DND-41 (cell line): ENCODE measurements around the gene GAREM2.

ENCODE experiments used
- ATAC-seq: fragments of 200-7000 bp; cut with Tn5 transposase; 3 replicates; pipeline ENCODE4 v1.9.1; 2021; ENCODE audit warnings: low read depth; ENCODE audit not compliant: insufficient read depth
- DNase-seq: peaks from one replicate; pipeline ENCODE4 v3.0.0-alpha.2; 2020
- H2AFZ ChIP-seq: 2 replicates; pipeline ENCODE4 v1.6.0; 2012; ENCODE audit warnings: low read depth, low read length
- H3K27ac ChIP-seq: 2 replicates; pipeline ENCODE4 v1.5.1; 2012; ENCODE audit warnings: low read length, inconsistent platforms
- H3K27me3 ChIP-seq: fragments of 200-600 bp; sonication (generic); 2 replicates; pipeline ENCODE4 v1.6.0; 2012; ENCODE audit warnings: low read length, mild to moderate bottlenecking, inconsistent platforms; ENCODE audit not compliant: insufficient read depth, poor library complexity
- H3K36me3 ChIP-seq: 2 replicates; pipeline ENCODE4 v1.5.1; 2012; ENCODE audit warnings: low read length, inconsistent platforms; ENCODE audit not compliant: insufficient read depth
- H3K4me1 ChIP-seq: 2 replicates; pipeline ENCODE4 v1.5.1; 2012; ENCODE audit warnings: mild to moderate bottlenecking, low read length; ENCODE audit not compliant: insufficient read depth
- H3K4me2 ChIP-seq: 2 replicates; pipeline ENCODE4 v1.6.0; 2012; ENCODE audit warnings: mild to moderate bottlenecking, moderate library complexity, low read length, inconsistent platforms; ENCODE audit not compliant: insufficient read depth
- H3K4me3 ChIP-seq, 2 experiments: fragments of 200-600 bp in 1 of 2; shearing (Covaris generic) in 1 of 2; 2 replicates each; pipeline ENCODE4 v1.5.1; 2012 to 2016; ENCODE audit warnings: inconsistent platforms in 2 of 2, low read length in 2 of 2, mild to moderate bottlenecking in 2 of 2, low read depth in 1 of 2, moderate library complexity in 1 of 2
- H3K79me2 ChIP-seq: 2 replicates; pipeline ENCODE4 v1.6.0; 2012; ENCODE audit warnings: low read length, inconsistent platforms; ENCODE audit not compliant: insufficient read depth
- H3K9ac ChIP-seq: 2 replicates; pipeline ENCODE4 v1.6.0; 2012; ENCODE audit warnings: low read depth, mild to moderate bottlenecking, inconsistent platforms, low read length, moderate library complexity
- H3K9me3 ChIP-seq: 2 replicates; pipeline ENCODE4 v1.5.1; 2012; ENCODE audit warnings: low read length, moderate library complexity, mild to moderate bottlenecking, inconsistent platforms; ENCODE audit not compliant: insufficient read depth, severe bottlenecking
- H4K20me1 ChIP-seq: 2 replicates; pipeline ENCODE4 v1.6.0; 2012; ENCODE audit warnings: low read length; ENCODE audit not compliant: insufficient read depth
- EZH2 ChIP-seq: IDR thresholded peaks from 3 replicates; pipeline ENCODE4 v1.6.1; 2012; ENCODE audit warnings: borderline replicate concordance, low read depth, mild to moderate bottlenecking, moderate library complexity, low read length, inconsistent platforms; ENCODE audit not compliant: severe bottlenecking
- TF ChIP-seq, protein P1 (sequence below): IDR thresholded peaks from 2 replicates; pipeline ENCODE4 v1.5.1; 2012; ENCODE audit warnings: borderline replicate concordance, low read length, moderate library complexity, mild to moderate bottlenecking; ENCODE audit not compliant: poor library complexity, severe bottlenecking; ENCODE audit errors: extremely low read depth

GAREM2 gene

DNA sequence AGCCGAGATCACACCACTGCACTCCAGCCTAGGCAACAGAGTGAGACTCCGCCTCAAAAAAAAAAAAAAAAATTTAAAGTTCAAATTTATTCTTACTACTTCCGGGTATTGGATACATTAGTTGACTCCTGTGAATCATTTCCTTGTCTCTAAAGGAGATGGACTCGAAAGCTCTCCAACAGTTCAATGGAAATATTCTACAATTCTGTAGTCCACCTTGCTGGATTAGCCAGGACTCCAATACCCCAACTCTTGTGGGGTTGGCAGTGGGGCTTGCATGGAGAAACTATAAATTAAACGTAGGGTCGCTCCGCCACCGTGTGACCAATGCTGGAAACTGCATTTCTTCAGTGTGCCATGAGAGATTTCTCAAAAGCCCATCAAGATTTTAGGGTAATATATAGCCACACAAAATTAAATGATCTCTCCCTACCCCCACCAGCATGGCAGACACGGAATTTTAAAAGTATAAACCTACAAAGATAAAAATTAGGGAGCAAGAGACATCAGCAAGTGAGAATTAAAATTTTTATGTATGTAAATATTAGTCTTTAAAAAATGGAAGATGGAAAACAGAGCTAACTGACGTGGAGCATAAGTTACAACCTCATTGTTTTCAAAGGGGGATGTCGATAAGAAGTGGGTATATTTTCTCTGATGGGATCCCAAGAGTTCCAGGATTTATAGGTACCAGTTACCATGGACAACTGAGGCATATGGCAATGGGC is 27.8 kb upstream of the GAREM2 start:
- peak; percentile 70 for DNase-seq
- H3K4me3 ChIP-seq, result no peak overlapping the region

GRCh38 chr2:26148501-26148900 is 24.4 kb upstream of the GAREM2 start:
- Histone ChIP-seq H3K9ac (no peak overlapping the region), H3K9me3 (no peaks in the 10 kb centered on the region), H3K36me3 (no peaks in the 10 kb centered on the region), H4K20me1 (no peaks in the 10 kb centered on the region), H3K4me3 (no peak overlapping the region), H3K27ac (no peak overlapping the region), H3K79me2 (no peaks in the 10 kb centered on the region), H3K4me1 (no peaks in the 10 kb centered on the region), H3K27me3 (no peaks in the 10 kb centered on the region), H2AFZ (no peak overlapping the region), H3K4me2 (no peak overlapping the region)
- DNase-seq (no peak), ATAC-seq (peak; percentile 55; the same call in 1 of the 3 replicates)
- TF ChIP-seq, protein P1, sequence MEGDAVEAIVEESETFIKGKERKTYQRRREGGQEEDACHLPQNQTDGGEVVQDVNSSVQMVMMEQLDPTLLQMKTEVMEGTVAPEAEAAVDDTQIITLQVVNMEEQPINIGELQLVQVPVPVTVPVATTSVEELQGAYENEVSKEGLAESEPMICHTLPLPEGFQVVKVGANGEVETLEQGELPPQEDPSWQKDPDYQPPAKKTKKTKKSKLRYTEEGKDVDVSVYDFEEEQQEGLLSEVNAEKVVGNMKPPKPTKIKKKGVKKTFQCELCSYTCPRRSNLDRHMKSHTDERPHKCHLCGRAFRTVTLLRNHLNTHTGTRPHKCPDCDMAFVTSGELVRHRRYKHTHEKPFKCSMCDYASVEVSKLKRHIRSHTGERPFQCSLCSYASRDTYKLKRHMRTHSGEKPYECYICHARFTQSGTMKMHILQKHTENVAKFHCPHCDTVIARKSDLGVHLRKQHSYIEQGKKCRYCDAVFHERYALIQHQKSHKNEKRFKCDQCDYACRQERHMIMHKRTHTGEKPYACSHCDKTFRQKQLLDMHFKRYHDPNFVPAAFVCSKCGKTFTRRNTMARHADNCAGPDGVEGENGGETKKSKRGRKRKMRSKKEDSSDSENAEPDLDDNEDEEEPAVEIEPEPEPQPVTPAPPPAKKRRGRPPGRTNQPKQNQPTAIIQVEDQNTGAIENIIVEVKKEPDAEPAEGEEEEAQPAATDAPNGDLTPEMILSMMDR, result no peak
- TF ChIP-seq EZH2, result no peak

More for the DNA sequence above, 27.8 kb upstream of the GAREM2 start:
- H3K4me1 ChIP-seq, result no peaks in the 10 kb centered on the region
- no peaks in the 10 kb centered on the region for H3K36me3 ChIP-seq
- no peaks in the 10 kb centered on the region for H4K20me1 ChIP-seq
- no peak overlapping the region for H2AFZ ChIP-seq
- peak; percentile 79 for ATAC-seq
- H3K27ac ChIP-seq, result no peak overlapping the region
- H3K9me3 ChIP-seq, result no peaks in the 10 kb centered on the region
- H3K9ac ChIP-seq, result no peak overlapping the region
- no peak overlapping the region for H3K4me2 ChIP-seq
- H3K27me3 ChIP-seq, result no peaks in the 10 kb centered on the region
- TF ChIP-seq EZH2, result no peak
- TF ChIP-seq, protein P1, result peak; percentile 79
- no peaks in the 10 kb centered on the region for H3K79me2 ChIP-seq

- DNase-seq (no peak), ATAC-seq (no peak)
- no peak overlapping the region for H2AFZ ChIP-seq
- no peaks in the 10 kb centered on the region for H4K20me1 ChIP-seq
- TF ChIP-seq EZH2, result no peak
- TF ChIP-seq, protein P1, result no peak
- H3K27me3 ChIP-seq, result no peaks in the 10 kb centered on the region
- no peak overlapping the region for H3K4me3 ChIP-seq
- H3K4me1 ChIP-seq, result no peaks in the 10 kb centered on the region
- no peaks in the 10 kb centered on the region for H3K9me3 ChIP-seq
- H3K4me2 ChIP-seq, result no peak overlapping the region
- no peaks in the 10 kb centered on the region for H3K79me2 ChIP-seq
- H3K36me3 ChIP-seq, result no peaks in the 10 kb centered on the region
- H3K9ac ChIP-seq, result no peak overlapping the region
- no peak overlapping the region for H3K27ac ChIP-seq
These were observed 22.6 kb upstream of the GAREM2 start for GRCh38 chr2:26150243-26150642.
